ENCODE data around the gene CIPC.

Gene CIPC, protein sequence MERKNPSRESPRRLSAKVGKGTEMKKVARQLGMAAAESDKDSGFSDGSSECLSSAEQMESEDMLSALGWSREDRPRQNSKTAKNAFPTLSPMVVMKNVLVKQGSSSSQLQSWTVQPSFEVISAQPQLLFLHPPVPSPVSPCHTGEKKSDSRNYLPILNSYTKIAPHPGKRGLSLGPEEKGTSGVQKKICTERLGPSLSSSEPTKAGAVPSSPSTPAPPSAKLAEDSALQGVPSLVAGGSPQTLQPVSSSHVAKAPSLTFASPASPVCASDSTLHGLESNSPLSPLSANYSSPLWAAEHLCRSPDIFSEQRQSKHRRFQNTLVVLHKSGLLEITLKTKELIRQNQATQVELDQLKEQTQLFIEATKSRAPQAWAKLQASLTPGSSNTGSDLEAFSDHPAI

GRCh38 chr14:77097700-77098528 lies at the start of gene CIPC:
CIPC (plus strand) TSS chr14:77098258; CDS start chr14:77105709, 7,451 bp downstream.
- no peaks in the 10 kb centered on the region for H3K36me3 Mint-ChIP-seq (ENCODE audit: low read depth)
- peaks cover 38% of the 10 kb centered on the region for H3K4me1 Mint-ChIP-seq (ENCODE audit: low read depth)
- no peaks in the 10 kb centered on the region for H3K27me3 Mint-ChIP-seq (ENCODE audit: low read depth)
- H3K4me3 Mint-ChIP-seq, result peak within 1 kb of the TSS; percentile 97
- H3K9me3 Mint-ChIP-seq, result no peaks in the 10 kb centered on the region
- H3K27ac Mint-ChIP-seq, result peak within 1 kb of the TSS; percentile 99

DNA sequence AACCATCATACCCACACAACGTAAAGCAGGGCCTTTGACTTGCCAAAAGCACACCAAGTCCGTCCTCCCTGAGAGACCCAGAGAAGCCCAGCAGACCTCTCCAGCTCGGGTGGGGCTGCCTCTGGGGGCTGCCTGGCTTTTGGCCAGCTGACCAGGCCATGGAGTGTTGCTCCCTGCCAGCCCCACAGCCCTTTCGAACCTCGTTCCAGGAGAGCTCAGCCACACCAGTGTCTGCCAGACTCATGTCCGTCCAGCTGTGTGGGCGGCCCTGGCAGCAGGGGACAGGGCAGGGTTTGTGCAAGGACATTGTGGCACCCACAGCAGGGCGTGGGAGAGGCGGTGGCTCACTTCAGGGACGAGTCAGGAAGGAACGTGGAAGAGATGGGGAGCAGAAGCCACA lies 46.9 kb upstream of the CIPC start:
- H3K4me3 Mint-ChIP-seq, result no peak overlapping the region
- peaks cover 4% of the 10 kb centered on the region for H3K4me1 Mint-ChIP-seq (ENCODE audit: low read depth)
- H3K9me3 Mint-ChIP-seq, result no peaks in the 10 kb centered on the region
- no peaks in the 10 kb centered on the region for H3K36me3 Mint-ChIP-seq (ENCODE audit: low read depth)
- H3K27ac Mint-ChIP-seq, result no peak overlapping the region
- peaks cover 3% of the 10 kb centered on the region for H3K27me3 Mint-ChIP-seq (ENCODE audit: low read depth)

DNA sequence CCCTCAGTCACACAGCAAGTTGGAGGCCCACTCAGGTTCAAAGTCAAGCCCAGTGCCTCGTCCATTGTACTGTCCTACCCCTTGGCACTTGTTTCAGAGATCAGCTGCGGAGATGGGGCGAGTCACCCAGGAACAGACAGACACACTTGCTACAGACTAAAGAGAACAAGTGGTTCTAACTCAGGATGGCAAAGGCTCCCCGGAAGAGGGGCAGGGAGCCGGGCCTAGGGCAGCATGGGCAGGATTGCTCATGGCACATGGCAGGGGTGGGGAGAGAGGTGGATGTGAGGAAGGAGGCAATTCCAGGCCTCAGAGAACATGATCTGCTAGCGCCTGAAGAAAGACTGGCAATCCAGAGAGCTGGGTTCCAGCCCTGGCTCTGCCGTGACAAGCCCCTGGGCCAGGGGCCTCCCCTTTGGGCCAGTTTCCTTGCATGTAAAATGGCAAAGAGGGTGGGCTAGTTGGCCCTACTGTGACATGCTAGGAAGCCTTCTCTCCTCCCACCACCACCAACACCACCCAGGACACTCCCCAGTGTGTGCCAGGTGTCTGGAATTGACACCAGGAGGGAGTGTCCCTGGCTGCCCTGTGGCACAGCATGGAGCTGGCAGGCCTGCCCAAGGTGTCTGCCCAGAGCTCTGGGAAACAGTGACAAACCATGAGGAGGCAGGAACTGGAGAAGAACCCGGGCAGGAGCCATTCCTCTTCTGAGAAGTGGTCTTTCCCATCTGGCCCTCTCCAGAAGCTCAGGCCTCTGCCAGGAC lies 45.6 kb upstream of the CIPC start:
- no peaks in the 10 kb centered on the region for H3K36me3 Mint-ChIP-seq (ENCODE audit: low read depth)
- H3K27me3 Mint-ChIP-seq (ENCODE audit: low read depth), result peaks cover 3% of the 10 kb centered on the region
- H3K4me1 Mint-ChIP-seq (ENCODE audit: low read depth), result peaks cover 2% of the 10 kb centered on the region
- no peak overlapping the region for H3K27ac Mint-ChIP-seq
- no peak overlapping the region for H3K4me3 Mint-ChIP-seq
- no peaks in the 10 kb centered on the region for H3K9me3 Mint-ChIP-seq

GRCh38 chr14:77053046-77053841 lies 44.8 kb upstream of the CIPC start:
- H3K27ac Mint-ChIP-seq, result no peak overlapping the region
- no peaks in the 10 kb centered on the region for H3K36me3 Mint-ChIP-seq (ENCODE audit: low read depth)
- no peaks in the 10 kb centered on the region for H3K9me3 Mint-ChIP-seq
- peaks cover 2% of the 10 kb centered on the region for H3K4me1 Mint-ChIP-seq (ENCODE audit: low read depth)
- H3K4me3 Mint-ChIP-seq, result no peak overlapping the region
- H3K27me3 Mint-ChIP-seq (ENCODE audit: low read depth), result peaks cover 3% of the 10 kb centered on the region

DNA sequence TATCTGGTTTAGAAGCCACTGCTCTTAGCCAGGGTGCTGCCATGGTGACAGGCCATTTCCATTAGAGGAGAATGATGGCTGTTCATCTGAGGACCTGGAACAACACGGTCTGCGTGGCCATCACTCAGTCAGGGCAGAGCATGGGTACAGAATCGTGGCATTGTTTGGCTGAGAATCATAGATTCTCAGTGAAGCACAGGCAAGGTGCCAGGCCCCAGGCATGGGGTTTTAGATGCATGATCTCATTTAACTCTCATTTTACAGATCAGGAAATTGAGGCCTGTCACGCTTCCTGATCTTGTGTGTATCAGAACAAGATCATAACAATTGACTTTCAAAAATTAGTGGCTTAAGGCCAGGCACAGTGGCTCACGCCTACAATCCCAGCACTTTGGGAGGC lies 42.8 kb upstream of the CIPC start:
- no peaks in the 10 kb centered on the region for H3K9me3 Mint-ChIP-seq
- no peaks in the 10 kb centered on the region for H3K36me3 Mint-ChIP-seq (ENCODE audit: low read depth)
- peaks cover 2% of the 10 kb centered on the region for H3K27me3 Mint-ChIP-seq (ENCODE audit: low read depth)
- H3K4me1 Mint-ChIP-seq (ENCODE audit: low read depth), result peaks cover 2% of the 10 kb centered on the region
- no peak overlapping the region for H3K27ac Mint-ChIP-seq
- no peak overlapping the region for H3K4me3 Mint-ChIP-seq

GRCh38 chr14:77055981-77056380 lies 42.1 kb upstream of the CIPC start:
- H3K27me3 Mint-ChIP-seq (ENCODE audit: low read depth), result no peaks in the 10 kb centered on the region
- H3K9me3 Mint-ChIP-seq, result no peaks in the 10 kb centered on the region
- H3K4me1 Mint-ChIP-seq (ENCODE audit: low read depth), result peaks cover 2% of the 10 kb centered on the region

GRCh38 chr14:77058117-77058516 lies 39.9 kb upstream of the CIPC start:
- H3K4me1 Mint-ChIP-seq (ENCODE audit: low read depth), result peaks cover 3% of the 10 kb centered on the region
- H3K27ac Mint-ChIP-seq, result no peak overlapping the region
- no peaks in the 10 kb centered on the region for H3K36me3 Mint-ChIP-seq (ENCODE audit: low read depth)
- H3K9me3 Mint-ChIP-seq, result no peaks in the 10 kb centered on the region
- H3K4me3 Mint-ChIP-seq, result no peak overlapping the region
- H3K27me3 Mint-ChIP-seq (ENCODE audit: low read depth), result no peaks in the 10 kb centered on the region

More at GRCh38 chr14:77055981-77056380, 42.1 kb upstream of the CIPC start:
- Mint-ChIP-seq H3K27ac (no peak overlapping the region), H3K36me3 (ENCODE audit: low read depth) (no peaks in the 10 kb centered on the region), H3K4me3 (no peak overlapping the region)

- Mint-ChIP-seq H3K9me3 (no peaks in the 10 kb centered on the region), H3K4me1 (ENCODE audit: low read depth) (peaks cover 2% of the 10 kb centered on the region), H3K4me3 (no peak overlapping the region), H3K27me3 (ENCODE audit: low read depth) (no peaks in the 10 kb centered on the region), H3K36me3 (ENCODE audit: low read depth) (no peaks in the 10 kb centered on the region), H3K27ac (no peak overlapping the region)
These were observed 39.3 kb upstream of the CIPC start for GRCh38 chr14:77058785-77059184.

- Mint-ChIP-seq H3K27me3 (ENCODE audit: low read depth) (no peaks in the 10 kb centered on the region), H3K9me3 (no peaks in the 10 kb centered on the region), H3K27ac (no peak overlapping the region), H3K36me3 (ENCODE audit: low read depth) (no peaks in the 10 kb centered on the region), H3K4me1 (ENCODE audit: low read depth) (peaks cover 2% of the 10 kb centered on the region), H3K4me3 (no peak overlapping the region)
These were observed 38.7 kb upstream of the CIPC start for GRCh38 chr14:77059276-77059915.

GRCh38 chr14:77061630-77062257 lies 36.3 kb upstream of the CIPC start:
- peaks cover 2% of the 10 kb centered on the region for H3K4me1 Mint-ChIP-seq (ENCODE audit: low read depth)
- H3K27me3 Mint-ChIP-seq (ENCODE audit: low read depth), result no peaks in the 10 kb centered on the region
- no peaks in the 10 kb centered on the region for H3K36me3 Mint-ChIP-seq (ENCODE audit: low read depth)
- no peak overlapping the region for H3K4me3 Mint-ChIP-seq
- no peaks in the 10 kb centered on the region for H3K9me3 Mint-ChIP-seq
- H3K27ac Mint-ChIP-seq, result no peak overlapping the region

DNA sequence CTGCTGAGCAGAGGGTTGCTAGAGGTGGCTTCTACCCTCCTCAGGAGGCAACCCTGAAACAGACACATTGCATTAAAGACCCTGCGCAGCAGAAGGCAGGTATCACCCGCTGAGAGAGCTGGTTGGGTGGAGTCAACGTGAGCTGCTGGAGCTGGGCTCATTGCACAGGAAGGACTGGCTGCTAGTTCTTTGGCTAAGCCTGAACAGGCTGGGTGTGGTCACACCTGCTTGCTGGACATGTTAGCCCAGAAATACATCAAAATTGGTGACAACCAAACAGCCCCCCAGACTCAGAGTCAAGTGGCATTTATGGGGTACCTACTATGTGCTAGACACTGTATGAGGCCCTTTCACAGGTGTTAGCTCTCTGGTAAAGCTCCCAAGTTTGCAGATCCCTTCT lies 35.8 kb upstream of the CIPC start:
- peaks cover 2% of the 10 kb centered on the region for H3K4me1 Mint-ChIP-seq (ENCODE audit: low read depth)
- no peak overlapping the region for H3K4me3 Mint-ChIP-seq
- no peaks in the 10 kb centered on the region for H3K9me3 Mint-ChIP-seq
- no peaks in the 10 kb centered on the region for H3K36me3 Mint-ChIP-seq (ENCODE audit: low read depth)
- H3K27ac Mint-ChIP-seq, result no peak overlapping the region
- no peaks in the 10 kb centered on the region for H3K27me3 Mint-ChIP-seq (ENCODE audit: low read depth)

DNA sequence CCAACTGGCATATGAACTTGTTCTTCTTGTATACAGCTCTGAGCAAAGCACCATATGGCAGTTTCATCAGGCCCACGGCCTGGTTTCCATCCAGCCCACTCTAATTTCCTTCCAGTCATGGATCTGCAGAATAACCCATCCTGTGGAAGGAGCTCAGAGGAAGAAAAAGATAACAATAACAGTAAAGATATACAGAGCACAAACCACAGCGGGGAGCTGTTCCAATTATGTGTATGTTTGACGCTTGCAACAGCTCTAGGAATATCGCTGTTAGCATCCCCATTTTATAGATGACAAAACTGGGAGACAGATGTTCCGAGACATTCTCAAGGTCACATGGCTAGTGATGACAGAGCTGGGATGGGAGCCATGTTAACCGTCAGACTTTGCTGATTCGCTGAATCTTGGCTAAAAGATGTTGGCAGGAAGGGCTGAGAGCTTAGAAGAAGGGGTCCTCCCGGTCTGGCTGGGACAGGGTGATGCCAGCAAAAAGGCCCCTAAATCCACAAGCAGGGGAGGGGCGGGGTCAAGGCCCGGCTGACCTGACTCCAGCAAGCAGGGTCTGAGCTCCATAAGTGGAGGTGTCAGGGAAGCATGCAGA lies 34.4 kb upstream of the CIPC start:
- Mint-ChIP-seq H3K27ac (no peak overlapping the region), H3K4me1 (ENCODE audit: low read depth) (peaks cover 2% of the 10 kb centered on the region), H3K9me3 (no peaks in the 10 kb centered on the region), H3K27me3 (ENCODE audit: low read depth) (peaks cover 5% of the 10 kb centered on the region), H3K36me3 (ENCODE audit: low read depth) (no peaks in the 10 kb centered on the region), H3K4me3 (no peak overlapping the region)
